Measurements from ENCODE around the gene AAR2.

The AAR2 gene

GRCh38 chr20:36260316-36260715, 24.0 kb downstream of the AAR2 start:
- no peak for DNase-seq (ENCODE audit: low spot score)

- DNase-seq (ENCODE audit: low spot score): no peak
These were observed 25.3 kb downstream of the AAR2 start for GRCh38 chr20:36261389-36262105.

GRCh38 chr20:36262440-36262839, 26.2 kb downstream of the AAR2 start:
- no peak for DNase-seq (ENCODE audit: low spot score)

GRCh38 chr20:36264426-36265246, 28.4 kb downstream of the AAR2 start:
- DNase-seq (ENCODE audit: low spot score): no peak

- no peak for DNase-seq (ENCODE audit: low spot score)
These were observed 29.9 kb downstream of the AAR2 start for GRCh38 chr20:36266189-36266588.

GRCh38 chr20:36267605-36268381, 31.5 kb downstream of the AAR2 start:
- DNase-seq (ENCODE audit: low spot score): peak; percentile 57

- peak; percentile 28 for DNase-seq (ENCODE audit: low spot score)
These were observed 32.4 kb downstream of the AAR2 start for GRCh38 chr20:36268440-36269342.

GRCh38 chr20:36269507-36269906, 33.2 kb downstream of the AAR2 start:
- no peak for DNase-seq (ENCODE audit: low spot score)

- no peak for DNase-seq (ENCODE audit: low spot score)
These were observed 34.7 kb downstream of the AAR2 start for GRCh38 chr20:36270744-36271638.

- DNase-seq (ENCODE audit: low spot score): no peak
These were observed 35.6 kb downstream of the AAR2 start for GRCh38 chr20:36271639-36272546.

GRCh38 chr20:36272547-36273220, 36.4 kb downstream of the AAR2 start:
- no peak for DNase-seq (ENCODE audit: low spot score)

- DNase-seq (ENCODE audit: low spot score): no peak
These were observed 37.3 kb downstream of the AAR2 start for GRCh38 chr20:36273414-36274180.

- peak; percentile 21 for DNase-seq (ENCODE audit: low spot score)
These were observed 38.0 kb downstream of the AAR2 start for GRCh38 chr20:36274181-36274841.

- no peak for DNase-seq (ENCODE audit: low spot score)
These were observed 38.7 kb downstream of the AAR2 start for GRCh38 chr20:36275011-36275410.

GRCh38 chr20:36275441-36276189, 39.3 kb downstream of the AAR2 start:
- DNase-seq (ENCODE audit: low spot score): no peak

GRCh38 chr20:36277546-36277945, 41.3 kb downstream of the AAR2 start:
- no peak for DNase-seq (ENCODE audit: low spot score)

- DNase-seq (ENCODE audit: low spot score): no peak
These were observed 43.1 kb downstream of the AAR2 start for GRCh38 chr20:36279362-36279761.
